GM12878 (cell line): ENCODE measurements around the gene MRPL28. TPM values are rescaled to one million over a fixed set of nuclear protein-coding genes. Genes with fewer than 3 reads are reported as not detected.

Source experiments
- ATAC-seq: fragments of 200-7000 bp; cut with Tn5 transposase; 3 replicates; pipeline ENCODE4 v1.9.1; 2020; ENCODE audit warnings: mild to moderate bottlenecking, moderate library complexity
- BruUV-seq: library from RNA; stranded (reverse); fragments of 400-500 nt; replicated peaks from 2 replicates; lab custom pipeline; 2021; lab: Mats Ljungman, UMichigan
- CTCF ChIA-PET: fragments of 300-600 bp; sonication (Branson Sonifier 250); formaldehyde crosslinking; extraction: SDS; loops from one replicate; lab custom pipeline; 2021; ENCODE audit warnings: inconsistent platforms; lab: Yijun Ruan, JAX
- POLR2A ChIA-PET: fragments of 350-600 bp; formaldehyde crosslinking; extraction: SDS; loops from one replicate; lab custom pipeline; 2021; ENCODE audit warnings: inconsistent platforms; lab: Charles Lee
- RAD21 ChIA-PET: fragments of 300-600 bp; sonication (Branson Sonifier 250); formaldehyde crosslinking; loops from one replicate; lab custom pipeline; 2023; ENCODE audit warnings: antibody characterized with exemption; ENCODE audit not compliant: unreplicated experiment; lab: Charles Lee
- SMC1A ChIA-PET: fragments of 300-600 bp; sonication (Branson Sonifier 250); formaldehyde crosslinking; loops from one replicate; lab custom pipeline; 2023; ENCODE audit not compliant: unreplicated experiment, uncharacterized antibody; lab: Charles Lee
- DNase-seq: peaks from one replicate; pipeline ENCODE4 v3.0.0-alpha.2; 2011; ENCODE audit warnings: low read depth, low spot score
- FAIRE-seq: peaks from 3 replicates; lab custom pipeline; 2011; peaks lifted over from hg19 to GRCh38; lab: Jason Lieb, UNC
- H2AFZ ChIP-seq: 2 replicates; pipeline ENCODE4 v1.6.0; 2011; ENCODE audit warnings: low read depth, low read length, control low read depth; ENCODE audit not compliant: control insufficient read depth
- H3K27ac ChIP-seq: 2 replicates; pipeline ENCODE4 v1.5.1; 2011; ENCODE audit warnings: control low read depth; ENCODE audit not compliant: control insufficient read depth, insufficient read depth
- H3K27me3 ChIP-seq, 2 experiments: replicated peaks in 1 of 2; 2 replicates each; pipeline versions ENCODE4 v1.6.0 to v1.6.1; 2011; ENCODE audit warnings: low read length in 1 of 2; ENCODE audit not compliant: control insufficient read depth in 2 of 2, insufficient read depth in 2 of 2
- H3K36me3 ChIP-seq, 2 experiments: 2 replicates each; pipeline ENCODE4 v1.5.1; 2011; ENCODE audit warnings: low read length in 1 of 2; ENCODE audit not compliant: control insufficient read depth in 2 of 2, insufficient read depth in 2 of 2
- H3K4me1 ChIP-seq: 2 replicates; pipeline ENCODE4 v1.6.1; 2011; ENCODE audit warnings: mild to moderate bottlenecking, low read length, moderate library complexity, mixed read lengths; ENCODE audit not compliant: control insufficient read depth, insufficient read depth
- H3K4me2 ChIP-seq: 2 replicates; pipeline ENCODE4 v1.6.0; 2011; ENCODE audit warnings: control low read depth; ENCODE audit not compliant: control insufficient read depth, insufficient read depth
- H3K4me3 ChIP-seq: fragments of 200-600 bp; sonication (generic); 2 replicates; pipeline ENCODE4 v1.5.1; 2016
- H3K79me2 ChIP-seq: 2 replicates; pipeline ENCODE4 v1.6.0; 2011; ENCODE audit warnings: low read length; ENCODE audit not compliant: control insufficient read depth, insufficient read depth
- H3K9ac ChIP-seq: 2 replicates; pipeline ENCODE4 v1.8.0; 2011; ENCODE audit warnings: low read length, control low read depth, mixed read lengths; ENCODE audit not compliant: control insufficient read depth, insufficient read depth
- H3K9me3 ChIP-seq: replicated peaks from 3 replicates; pipeline ENCODE4 v1.5.1; 2011; ENCODE audit warnings: mild to moderate bottlenecking, low read length; ENCODE audit not compliant: control insufficient read depth, insufficient read depth
- H4K20me1 ChIP-seq: 2 replicates; pipeline ENCODE4 v1.6.0; 2011; ENCODE audit not compliant: control insufficient read depth, insufficient read depth
- CTCF ChIP-seq, 3 experiments: IDR thresholded peaks in 2 of 3; conservative IDR thresholded peaks in 1 of 3; 2 replicates each; pipeline ENCODE4 v1.5.1; 2011; ENCODE audit warnings: low read depth in 3 of 3, low read length in 3 of 3, mild to moderate bottlenecking in 3 of 3, control low read depth in 2 of 3, moderate library complexity in 2 of 3, inconsistent platforms in 1 of 3, mixed read lengths in 1 of 3; ENCODE audit not compliant: control insufficient read depth in 2 of 3, insufficient read depth in 1 of 3; ENCODE audit errors: extremely low read depth in 1 of 3
- REST ChIP-seq: IDR thresholded peaks from 2 replicates; pipeline ENCODE4 v1.6.1; 2012; ENCODE audit warnings: mild to moderate bottlenecking, low read depth, low read length
- YY1 ChIP-seq: IDR thresholded peaks from 2 replicates; pipeline ENCODE4 v1.6.1; 2011; ENCODE audit warnings: low read depth, mild to moderate bottlenecking, low read length
- ZNF384 ChIP-seq: IDR thresholded peaks from 2 replicates; pipeline ENCODE4 v1.6.1; 2012; ENCODE audit warnings: low read depth, mild to moderate bottlenecking, low read length, improper control_type of control experiment, borderline replicate concordance
- WGBS: methylation state at CpG from one replicate; pipeline ENCODE4 v1.1.6; 2016; ENCODE audit warnings: low lambda C conversion rate; ENCODE audit not compliant: insufficient replicate concordance, insufficient coverage; ENCODE audit errors: missing lambda C conversion rate; 5-methylcytosine and 5-hydroxymethylcytosine counted together
- in situ Hi-C: fragments of 300-500 bp; cut with MboI; formaldehyde crosslinking; loops from 9 replicates; pipeline ENCODE4 v1.14.3; 2018; ENCODE audit warnings: mixed read lengths
- intact Hi-C: fragments of 100-400 bp; cut with micrococcal nuclease; formaldehyde crosslinking; loops from one replicate; pipeline ENCODE4 v1.14.2; 2022; ENCODE audit not compliant: unreplicated experiment
- polyA plus RNA-seq, 11 experiments: library from polyadenylated mRNA; depleted of rRNA in 4 of 11; unstranded in 6 of 11; stranded (reverse) in 5 of 11; fragments of >200 nt; fragmentation: Nextera tagmentation in 4 of 11; fragmentation: Illumina TruSeq in 1 of 11; extraction: Ambion mirVana in 4 of 11; extraction: Trizol in 1 of 11; gene quantifications; 1 replicate in 1 of 11; 2 replicates in 10 of 11; pipeline versions ENCODE4 v1.2.1 to v1.2.3, GENCODE V29; 2011 to 2016; ENCODE audit warnings: inconsistent platforms in 2 of 11, missing spikeins in 2 of 11, low read depth in 1 of 11
- total RNA-seq, 4 experiments: library from RNA; depleted of rRNA in 3 of 4; stranded (reverse); fragments of >200 nt in 3 of 4; fragmentation: Illumina TruSeq in 1 of 4; extraction: Trizol in 1 of 4; gene quantifications; 2 replicates each; pipeline versions ENCODE4 v1.2.1 to v1.2.3, GENCODE V29; 2013 to 2021
- TF ChIP-seq, protein P1 (sequence below): IDR thresholded peaks from 2 replicates; pipeline ENCODE4 v1.6.1; 2012; ENCODE audit warnings: low read depth, low read length, improper control_type of control experiment

The MRPL28 gene
- total and polyA plus RNA-seq, 10 of the 15 experiments (the other 5 are each of a cell fraction or from before 2014, with no cell fraction given) = 1.6 to 185 (median 110) TPM

- WGBS = 97% methylated on average over 19 of the region's 19 CpGs
- ATAC-seq = no peak
- DNase-seq = no peak
- H3K9me3 ChIP-seq = no peaks in the 10 kb centered on the region
- peaks cover 14% of the 10 kb centered on the region for H3K4me1 ChIP-seq
- peaks cover 4% of the 10 kb centered on the region; the same call in 1 of the 2 replicates for H3K79me2 ChIP-seq
- no peak for FAIRE-seq
- intact Hi-C loops (no loop called here), in situ Hi-C loops (no loop called here)
- ChIA-PET RAD21 (interaction anchor here (0.8 to 1.0 kb wide), 2 partner anchors 16 to 39 kb away, joined by 3 read pairs; partner anchors contain the start of genes MRPL28 and RAB11FIP3), POLR2A (interaction anchor here (0.7 kb wide), 2 partner anchors 34 kb away, joined by 3 read pairs; no protein-coding TSS in a partner anchor), CTCF (interaction anchor here (0.6 to 1.3 kb wide), 3 partner anchors 12 to 317 kb away, joined by 3 to 4 read pairs (median 4); no protein-coding TSS in a partner anchor), SMC1A (no interaction called here)
- BruUV-seq = no TSS peak
- no peak overlapping the region for H3K4me2 ChIP-seq
- no peak overlapping the region for H3K4me3 ChIP-seq
- H2AFZ ChIP-seq = no peak overlapping the region
- no peaks in the 10 kb centered on the region for H4K20me1 ChIP-seq
- no peak overlapping the region for H3K9ac ChIP-seq
- no peaks in the 10 kb centered on the region for H3K27me3 ChIP-seq
- TF ChIP-seq, protein P1, sequence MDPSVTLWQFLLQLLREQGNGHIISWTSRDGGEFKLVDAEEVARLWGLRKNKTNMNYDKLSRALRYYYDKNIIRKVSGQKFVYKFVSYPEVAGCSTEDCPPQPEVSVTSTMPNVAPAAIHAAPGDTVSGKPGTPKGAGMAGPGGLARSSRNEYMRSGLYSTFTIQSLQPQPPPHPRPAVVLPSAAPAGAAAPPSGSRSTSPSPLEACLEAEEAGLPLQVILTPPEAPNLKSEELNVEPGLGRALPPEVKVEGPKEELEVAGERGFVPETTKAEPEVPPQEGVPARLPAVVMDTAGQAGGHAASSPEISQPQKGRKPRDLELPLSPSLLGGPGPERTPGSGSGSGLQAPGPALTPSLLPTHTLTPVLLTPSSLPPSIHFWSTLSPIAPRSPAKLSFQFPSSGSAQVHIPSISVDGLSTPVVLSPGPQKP = no peak
- TF ChIP-seq ZNF384 (peak; percentile 79; the same call in 1 of the 2 replicates), CTCF (IDR thresholded peaks at IDR 0.05 in 2 of 3, conservative IDR thresholded peaks at IDR 0.05 in 1 of 3; ENCODE audit: control insufficient read depth in 2 of 3, extremely low read depth in 1 of 3, insufficient read depth in 1 of 3, low read depth in 3 of 3, low read length in 3 of 3) (0 out of 6 replicates have a peak, but pooled peaks of 1 of the 3 experiments have one; percentile 1), YY1 (0 out of 2 replicates have a peak, but pooled peaks have one; percentile 16), REST (no peak)
- H3K27ac ChIP-seq = no peak overlapping the region
- H3K36me3 ChIP-seq = no peaks in the 10 kb centered on the region
These were observed 16.4 kb upstream of the MRPL28 start for GRCh38 chr16:386641-387156.
